IMR-90 (cell line): ENCODE results near the gene CCDC136. TPM values are rescaled to one million over a fixed set of nuclear protein-coding genes. Genes with fewer than 3 reads are reported as not detected.

ENCODE experiments used
- ATAC-seq: fragments of 200-7000 bp; cut with Tn5 transposase; 2 replicates; pipeline ENCODE4 v1.9.1; 2020; ENCODE audit warnings: low read depth, mild to moderate bottlenecking, moderate library complexity
- BruUV-seq: library from RNA; stranded (reverse); fragments of 400-500 nt; replicated peaks from 2 replicates; lab custom pipeline; 2021; lab: Mats Ljungman, UMichigan
- CTCF ChIA-PET: fragments of 300-600 bp; formaldehyde crosslinking; extraction: SDS; loops from one replicate; lab custom pipeline; 2021; ENCODE audit warnings: antibody characterized with exemption; lab: Yijun Ruan, JAX
- POLR2A ChIA-PET: fragments of 300-600 bp; sonication (Branson Sonifier 250); formaldehyde crosslinking; loops from one replicate; lab custom pipeline; 2022; ENCODE audit warnings: antibody characterized with exemption; ENCODE audit not compliant: unreplicated experiment; lab: Charles Lee
- DNase-seq: peaks from one replicate; pipeline ENCODE4 v3.0.0; 2013
- H2AFZ ChIP-seq: replicated peaks from 2 replicates; pipeline ENCODE3; 2013; ENCODE audit warnings: low read length, mild to moderate bottlenecking; ENCODE audit not compliant: poor library complexity
- H2AK5ac ChIP-seq: 2 replicates; pipeline ENCODE4 v1.6.1; 2013; ENCODE audit warnings: low read depth, low read length, inconsistent platforms
- H2AK9ac ChIP-seq: replicated peaks from 2 replicates; pipeline ENCODE3; 2013; ENCODE audit warnings: mild to moderate bottlenecking, low read depth, low read length, moderate library complexity; ENCODE audit not compliant: poor library complexity
- H2BK120ac ChIP-seq: 2 replicates; pipeline ENCODE4 v1.6.1; 2013; ENCODE audit warnings: low read depth, low read length, inconsistent platforms
- H2BK15ac ChIP-seq: 3 replicates; pipeline ENCODE4 v1.6.1; 2013; ENCODE audit warnings: low read depth, low read length, inconsistent platforms
- H2BK20ac ChIP-seq: 2 replicates; pipeline ENCODE4 v1.6.1; 2013; ENCODE audit warnings: low read depth, mild to moderate bottlenecking, inconsistent platforms, low read length, moderate library complexity
- H2BK5ac ChIP-seq: 2 replicates; pipeline ENCODE4 v1.6.1; 2013; ENCODE audit warnings: mild to moderate bottlenecking, low read depth, low read length, inconsistent platforms; ENCODE audit not compliant: poor library complexity, severe bottlenecking
- H3K14ac ChIP-seq: replicated peaks from 2 replicates; pipeline ENCODE4 v1.6.1; 2013; ENCODE audit warnings: low read depth, low read length, inconsistent platforms
- H3K18ac ChIP-seq: 2 replicates; pipeline ENCODE4 v1.6.1; 2013; ENCODE audit warnings: low read depth, low read length, control low read depth
- H3K23ac ChIP-seq: 2 replicates; pipeline ENCODE4 v1.6.1; 2013; ENCODE audit warnings: low read depth, low read length, inconsistent platforms
- H3K27ac ChIP-seq: 2 replicates; pipeline ENCODE4 v1.5.1; 2013; ENCODE audit warnings: mild to moderate bottlenecking, control low read depth, low read length; ENCODE audit not compliant: insufficient read depth
- H3K27me3 ChIP-seq: 2 replicates; pipeline ENCODE4 v1.6.1; 2013; ENCODE audit warnings: low read length; ENCODE audit not compliant: control insufficient read depth, insufficient read depth
- H3K36me3 ChIP-seq: 2 replicates; pipeline ENCODE4 v1.6.1; 2013; ENCODE audit warnings: low read length, mixed read lengths; ENCODE audit not compliant: control insufficient read depth, insufficient read depth
- H3K4ac ChIP-seq: 2 replicates; pipeline ENCODE4 v1.6.1; 2013; ENCODE audit warnings: low read depth, low read length, inconsistent platforms
- H3K4me1 ChIP-seq: 2 replicates; pipeline ENCODE4 v1.6.1; 2013; ENCODE audit warnings: low read length, mixed read lengths; ENCODE audit not compliant: control insufficient read depth, insufficient read depth
- H3K4me2 ChIP-seq: 2 replicates; pipeline ENCODE4 v1.6.1; 2013; ENCODE audit warnings: low read depth, mild to moderate bottlenecking, control low read depth, low read length, moderate library complexity
- H3K4me3 ChIP-seq: 2 replicates; pipeline ENCODE4 v1.5.1; 2013; ENCODE audit warnings: low read depth, mild to moderate bottlenecking, control low read depth, low read length, moderate library complexity; ENCODE audit not compliant: insufficient read depth
- H3K56ac ChIP-seq: 2 replicates; pipeline ENCODE4 v1.6.1; 2013; ENCODE audit warnings: low read length, inconsistent platforms; ENCODE audit not compliant: insufficient read depth; ENCODE audit errors: extremely low read depth
- H3K79me1 ChIP-seq, 2 experiments: 2 replicates each; pipeline ENCODE4 v1.6.1; 2013; ENCODE audit warnings: low read length in 2 of 2, inconsistent platforms in 1 of 2, low read depth in 1 of 2
- H3K9ac ChIP-seq: 2 replicates; pipeline ENCODE4 v1.6.1; 2013; ENCODE audit warnings: low read depth, low read length, control low read depth
- H3K9me1 ChIP-seq: 2 replicates; pipeline ENCODE4 v1.6.1; 2013; ENCODE audit warnings: low read length, inconsistent platforms; ENCODE audit not compliant: insufficient read depth
- H3K9me3 ChIP-seq: 2 replicates; pipeline ENCODE4 v1.6.1; 2013; ENCODE audit warnings: low read length; ENCODE audit not compliant: control insufficient read depth, insufficient read depth
- H4K20me1 ChIP-seq: 2 replicates; pipeline ENCODE4 v1.6.1; 2013; ENCODE audit warnings: low read length, inconsistent platforms; ENCODE audit not compliant: insufficient read depth
- H4K5ac ChIP-seq: 2 replicates; pipeline ENCODE4 v1.6.1; 2013; ENCODE audit warnings: mild to moderate bottlenecking, low read depth, low read length, control low read depth
- H4K8ac ChIP-seq, 2 experiments: 2 replicates each; pipeline ENCODE4 v1.6.1; 2013; ENCODE audit warnings: low read depth in 2 of 2, low read length in 2 of 2, control low read depth in 1 of 2, inconsistent platforms in 1 of 2
- H4K91ac ChIP-seq: 2 replicates; pipeline ENCODE4 v1.6.1; 2013; ENCODE audit warnings: low read depth, low read length, inconsistent platforms; ENCODE audit not compliant: insufficient read depth
- FOS ChIP-seq: fragments of 150-350 bp; IDR thresholded peaks from 2 replicates; pipeline ENCODE4 v1.6.1; 2016; ENCODE audit warnings: low read depth, low read length
- MAZ ChIP-seq: IDR thresholded peaks from 2 replicates; pipeline ENCODE4 v1.6.1; 2012; ENCODE audit warnings: low read depth, mild to moderate bottlenecking, low read length, improper control_type of control experiment, moderate library complexity, borderline replicate concordance
- RCOR1 ChIP-seq: IDR thresholded peaks from 2 replicates; pipeline ENCODE4 v1.6.1; 2012; ENCODE audit warnings: mild to moderate bottlenecking, low read length, improper control_type of control experiment; ENCODE audit not compliant: insufficient replicate concordance
- RFX5 ChIP-seq: IDR thresholded peaks from 2 replicates; pipeline ENCODE4 v1.8.0; 2012; ENCODE audit warnings: low read depth, mild to moderate bottlenecking, low read length, moderate library complexity
- WGBS, 2 experiments: methylation state at CpG; one replicate each; pipeline versions ENCODE4 v1.1.5 to v1.1.7; 2013; ENCODE audit warnings: missing lambda C conversion rate in 2 of 2; ENCODE audit not compliant: insufficient read length in 1 of 2; ENCODE audit errors: extremely low coverage in 2 of 2; 5-methylcytosine and 5-hydroxymethylcytosine counted together
- dilution Hi-C: fragments of 300-500 bp; cut with HindIII; formaldehyde crosslinking; loops from one replicate; pipeline ENCODE4 v1.14.3; 2018; ENCODE audit warnings: low sequenced_read_pairs; ENCODE audit not compliant: unreplicated experiment
- in situ Hi-C: fragments of 300-500 bp; cut with MboI; formaldehyde crosslinking; loops from 3 replicates; pipeline ENCODE4 v1.14.3; 2019; ENCODE audit warnings: low sequenced_read_pairs, inconsistent platforms, mixed read lengths
- intact Hi-C: fragments of 100-400 bp; cut with micrococcal nuclease; formaldehyde crosslinking; loops from 2 replicates; pipeline ENCODE4 v1.10.0; 2022
- polyA plus RNA-seq, 3 experiments: library from polyadenylated mRNA; depleted of rRNA; stranded (reverse); fragments of >200 nt; gene quantifications; 2 replicates each; pipeline ENCODE4 v1.2.3, GENCODE V29; 2012; ENCODE audit warnings: low replicate concordance in 1 of 3
- total RNA-seq: library from RNA; depleted of rRNA; stranded (reverse); fragments of >200 nt; gene quantifications from 2 replicates; pipeline ENCODE4 v1.2.3, GENCODE V29; 2012

Gene CCDC136
- total and polyA plus RNA-seq, 2 of the 4 experiments (the other 2 are of a cell fraction), result 7.7 to 18.0 TPM

DNA sequence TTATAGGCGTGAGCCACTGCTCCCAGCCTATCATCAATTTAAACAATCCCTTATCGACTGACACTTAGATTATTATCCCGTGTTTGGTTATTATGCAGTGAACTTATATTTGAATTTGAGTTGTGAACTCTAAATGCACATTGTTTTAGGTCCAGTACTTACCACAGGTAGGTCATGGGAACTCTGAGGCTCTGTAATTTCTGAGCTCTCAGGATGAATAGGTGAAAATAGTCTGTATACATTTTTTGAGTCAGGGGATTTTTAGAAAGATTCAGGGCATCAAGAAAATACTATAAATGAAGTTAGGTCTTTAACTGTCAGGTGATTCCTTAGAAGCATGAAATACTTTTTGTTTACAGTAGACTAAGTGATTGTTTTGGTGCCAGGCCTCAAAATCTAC lies 8.8 kb downstream of the CCDC136 start:
- Histone ChIP-seq H3K23ac (no peak overlapping the region), H2BK5ac (no peak overlapping the region), H3K27ac (no peak overlapping the region), H2AK5ac (no peak overlapping the region), H3K18ac (no peak overlapping the region), H3K4me3 (no peak overlapping the region), H4K20me1 (no peaks in the 10 kb centered on the region), H3K9me1 (peaks cover 2% of the 10 kb centered on the region; the same call in 1 of the 2 replicates), H3K4me2 (no peak overlapping the region), H2BK15ac (no peak overlapping the region), H3K4ac (no peak overlapping the region), H4K91ac (no peak overlapping the region), H3K56ac (no peak overlapping the region), H2BK20ac (no peak overlapping the region), H4K5ac (no peak overlapping the region), H3K36me3 (peaks cover 20% of the 10 kb centered on the region), H3K27me3 (no peaks in the 10 kb centered on the region), H2BK120ac (no peak overlapping the region), H3K9me3 (no peaks in the 10 kb centered on the region), H2AFZ (no peak overlapping the region), H3K14ac (no peak overlapping the region), H2AK9ac (no peak overlapping the region), H3K9ac (no peak overlapping the region), H3K79me1 (no peaks in the 10 kb centered on the region), H4K8ac (no peak overlapping the region), H3K4me1 (peaks cover 3% of the 10 kb centered on the region)
- WGBS, 2 experiments, result no CpG with 5 or more reads among the region's 3 CpGs
- intact Hi-C loops, result no loop called here
- no TSS peak for BruUV-seq
- DNase-seq (no peak), ATAC-seq (no peak)
- in situ Hi-C loops, result no loop called here
- CTCF ChIA-PET, result interaction anchor here (0.7 kb wide), 1 partner anchor 63 kb away, joined by 3 read pairs; no protein-coding TSS in a partner anchor
- POLR2A ChIA-PET, result no interaction called here
- TF ChIP-seq RFX5 (no peak), MAZ (no peak), RCOR1 (no peak), FOS (no peak)
- dilution Hi-C loops, result no loop called here
